PC-9 (cell line): Measurements from ENCODE around the gene IQSEC1. TPM values are rescaled to one million over a fixed set of nuclear protein-coding genes. Genes with fewer than 3 reads are reported as not detected.

Experiments used
- BruUV-seq: library from RNA; stranded (reverse); fragments of 400-500 nt; replicated peaks from 2 replicates; lab custom pipeline; 2021; lab: Mats Ljungman, UMichigan
- CTCF ChIA-PET: fragments of 300-600 bp; sonication (Branson Sonifier 250); formaldehyde crosslinking; loops from one replicate; lab custom pipeline; 2022; ENCODE audit warnings: antibody characterized with exemption; lab: Charles Lee
- POLR2A ChIA-PET: fragments of 300-600 bp; sonication (Branson Sonifier 250); formaldehyde crosslinking; loops from one replicate; lab custom pipeline; 2022; ENCODE audit warnings: antibody characterized with exemption; ENCODE audit not compliant: unreplicated experiment; lab: Charles Lee
- DNase-seq, 2 experiments: peaks; one replicate each; pipeline versions ENCODE4 v3.0.0 to v3.0.0-alpha.2; 2015 to 2022; ENCODE audit warnings: mixed read lengths in 1 of 2
- H2AFZ ChIP-seq: fragments of 200-600 bp; sonication (generic); 2 replicates; pipeline ENCODE4 v1.8.1; 2017; ENCODE audit warnings: antibody characterized with exemption
- H3F3A ChIP-seq: fragments of 200-600 bp; sonication (generic); 2 replicates; pipeline ENCODE4 v1.8.1; 2017; ENCODE audit warnings: antibody characterized with exemption, mild to moderate bottlenecking, low read depth; ENCODE audit not compliant: insufficient read depth
- H3K27ac ChIP-seq: fragments of 200-600 bp; sonication (generic); 2 replicates; pipeline ENCODE4 v1.6.1; 2016; ENCODE audit warnings: mixed run types
- H3K27me3 ChIP-seq: fragments of 200-600 bp; sonication (generic); 2 replicates; pipeline ENCODE4 v1.6.1; 2016; ENCODE audit warnings: low read depth, mixed run types; ENCODE audit not compliant: insufficient read depth
- H3K36me3 ChIP-seq: fragments of 200-600 bp; sonication (generic); 2 replicates; pipeline ENCODE4 v1.6.1; 2016; ENCODE audit warnings: low read depth, mixed run types
- H3K4me1 ChIP-seq: fragments of 200-600 bp; sonication (generic); replicated peaks from 2 replicates; pipeline ENCODE4 v1.6.1; 2016; ENCODE audit warnings: mixed run types; ENCODE audit not compliant: insufficient read depth
- H3K4me2 ChIP-seq: fragments of 200-600 bp; sonication (generic); 2 replicates; pipeline ENCODE4 v1.6.1; 2017; ENCODE audit warnings: mixed run types
- H3K4me3 ChIP-seq: fragments of 200-600 bp; sonication (generic); 2 replicates; pipeline ENCODE4 v1.6.1; 2016; ENCODE audit warnings: mixed run types
- H3K79me2 ChIP-seq: fragments of 200-600 bp; sonication (generic); 2 replicates; pipeline ENCODE4 v1.6.1; 2017; ENCODE audit warnings: low read depth, mixed run types
- H3K9me2 ChIP-seq: fragments of 200-600 bp; sonication (generic); 2 replicates; pipeline ENCODE4 v1.8.1; 2017; ENCODE audit warnings: mild to moderate bottlenecking; ENCODE audit not compliant: insufficient read depth
- H3K9me3 ChIP-seq: fragments of 200-600 bp; sonication (generic); 2 replicates; pipeline ENCODE4 v1.8.1; 2016; ENCODE audit warnings: low read depth; ENCODE audit not compliant: insufficient read depth
- H4K20me1 ChIP-seq: fragments of 200-600 bp; sonication (generic); 2 replicates; pipeline ENCODE4 v1.8.1; 2017; ENCODE audit not compliant: insufficient read depth
- EZH2 ChIP-seq: fragments of 200-600 bp; sonication (generic); IDR thresholded peaks from 2 replicates; pipeline ENCODE4 v1.8.0; 2017; ENCODE audit warnings: antibody characterized with exemption, low read depth
- intact Hi-C: fragments of 100-400 bp; cut with micrococcal nuclease; formaldehyde crosslinking; loops from one replicate; pipeline ENCODE4 v1.10.0; 2022; ENCODE audit not compliant: unreplicated experiment
- total RNA-seq: library from RNA; stranded (reverse); gene quantifications from 2 replicates; pipeline ENCODE4 v1.2.3, GENCODE V29; 2021
- TF ChIP-seq, protein P1 (sequence below): fragments of 200-600 bp; sonication (generic); conservative IDR thresholded peaks from 2 replicates; pipeline ENCODE4 v1.6.1; 2017; ENCODE audit warnings: mixed run types, antibody characterized with exemption, mild to moderate bottlenecking, moderate library complexity

Gene IQSEC1
- total RNA-seq, 1 experiment from 2014 or later, result 30.7 TPM

DNA sequence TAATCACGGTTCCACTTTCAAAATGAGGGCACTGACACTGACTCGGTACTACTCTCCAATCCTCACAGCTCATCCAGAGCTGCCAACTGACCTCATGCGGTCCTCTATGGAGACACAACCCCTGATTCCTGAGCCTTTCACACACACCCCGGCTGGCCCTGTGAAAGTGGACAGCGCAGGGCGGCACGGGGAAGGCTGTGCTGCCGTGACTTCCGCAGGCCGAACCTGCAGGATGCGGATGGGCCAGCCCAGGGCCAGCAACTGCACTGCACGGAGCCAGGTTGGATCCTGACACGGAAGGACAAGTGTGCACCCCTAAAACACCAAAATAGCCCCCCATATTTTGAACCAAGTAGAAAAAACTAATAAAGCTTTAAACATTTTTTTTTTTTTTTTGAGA lies 41.0 kb downstream of the IQSEC1 start:
- no peaks in the 10 kb centered on the region for H3K9me3 ChIP-seq
- H3K4me1 ChIP-seq, result no peaks in the 10 kb centered on the region
- DNase-seq, result no peak
- no peaks in the 10 kb centered on the region for H3K27me3 ChIP-seq
- H3F3A ChIP-seq, result no peaks in the 10 kb centered on the region
- H3K4me2 ChIP-seq, result no peak overlapping the region
- H3K4me3 ChIP-seq, result no peak overlapping the region
- POLR2A ChIA-PET, result no interaction called here
- intact Hi-C loops, result no loop called here
- no TSS peak for BruUV-seq
- no peak overlapping the region for H3K27ac ChIP-seq
- no peaks in the 10 kb centered on the region for H3K36me3 ChIP-seq
- H2AFZ ChIP-seq, result no peak overlapping the region
- CTCF ChIA-PET, result no interaction called here
- no peak for TF ChIP-seq EZH2
- TF ChIP-seq, protein P1, sequence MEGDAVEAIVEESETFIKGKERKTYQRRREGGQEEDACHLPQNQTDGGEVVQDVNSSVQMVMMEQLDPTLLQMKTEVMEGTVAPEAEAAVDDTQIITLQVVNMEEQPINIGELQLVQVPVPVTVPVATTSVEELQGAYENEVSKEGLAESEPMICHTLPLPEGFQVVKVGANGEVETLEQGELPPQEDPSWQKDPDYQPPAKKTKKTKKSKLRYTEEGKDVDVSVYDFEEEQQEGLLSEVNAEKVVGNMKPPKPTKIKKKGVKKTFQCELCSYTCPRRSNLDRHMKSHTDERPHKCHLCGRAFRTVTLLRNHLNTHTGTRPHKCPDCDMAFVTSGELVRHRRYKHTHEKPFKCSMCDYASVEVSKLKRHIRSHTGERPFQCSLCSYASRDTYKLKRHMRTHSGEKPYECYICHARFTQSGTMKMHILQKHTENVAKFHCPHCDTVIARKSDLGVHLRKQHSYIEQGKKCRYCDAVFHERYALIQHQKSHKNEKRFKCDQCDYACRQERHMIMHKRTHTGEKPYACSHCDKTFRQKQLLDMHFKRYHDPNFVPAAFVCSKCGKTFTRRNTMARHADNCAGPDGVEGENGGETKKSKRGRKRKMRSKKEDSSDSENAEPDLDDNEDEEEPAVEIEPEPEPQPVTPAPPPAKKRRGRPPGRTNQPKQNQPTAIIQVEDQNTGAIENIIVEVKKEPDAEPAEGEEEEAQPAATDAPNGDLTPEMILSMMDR, result no peak
- H4K20me1 ChIP-seq, result no peaks in the 10 kb centered on the region
- H3K79me2 ChIP-seq, result no peaks in the 10 kb centered on the region
- H3K9me2 ChIP-seq, result no peaks in the 10 kb centered on the region

DNA sequence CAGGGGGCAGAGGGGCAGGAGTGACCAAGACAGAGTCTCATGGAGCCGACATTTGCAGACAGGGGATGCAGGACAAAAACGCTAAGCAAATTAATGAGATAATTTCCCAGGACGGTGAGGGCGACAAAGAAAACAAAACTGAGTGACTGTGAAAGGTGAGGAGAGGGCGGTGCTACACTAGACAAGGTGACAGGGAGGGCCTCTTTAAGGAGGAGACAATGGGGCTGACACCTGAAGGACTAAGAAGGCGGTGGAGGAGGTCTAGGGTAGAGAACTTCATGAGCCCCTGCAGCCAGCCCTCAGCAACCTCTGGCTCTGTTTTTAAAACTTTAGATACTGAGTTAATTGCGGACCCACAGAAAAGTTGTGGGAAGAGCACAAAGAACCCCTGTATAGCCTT lies 41.6 kb downstream of the IQSEC1 start:
- intact Hi-C loops, result no loop called here
- no peak overlapping the region for H2AFZ ChIP-seq
- DNase-seq, result no peak
- no peaks in the 10 kb centered on the region for H3F3A ChIP-seq
- no peak overlapping the region for H3K27ac ChIP-seq
- H3K4me1 ChIP-seq, result no peaks in the 10 kb centered on the region
- no TSS peak for BruUV-seq
- no peak overlapping the region for H3K4me2 ChIP-seq
- H3K27me3 ChIP-seq, result no peaks in the 10 kb centered on the region
- H4K20me1 ChIP-seq, result no peaks in the 10 kb centered on the region
- H3K79me2 ChIP-seq, result no peaks in the 10 kb centered on the region
- no peaks in the 10 kb centered on the region for H3K36me3 ChIP-seq
- no peaks in the 10 kb centered on the region for H3K9me3 ChIP-seq
- H3K9me2 ChIP-seq, result no peaks in the 10 kb centered on the region
- CTCF ChIA-PET, result no interaction called here
- TF ChIP-seq EZH2, result no peak
- TF ChIP-seq, protein P1, result no peak
- no peak overlapping the region for H3K4me3 ChIP-seq
- POLR2A ChIA-PET, result no interaction called here

DNA sequence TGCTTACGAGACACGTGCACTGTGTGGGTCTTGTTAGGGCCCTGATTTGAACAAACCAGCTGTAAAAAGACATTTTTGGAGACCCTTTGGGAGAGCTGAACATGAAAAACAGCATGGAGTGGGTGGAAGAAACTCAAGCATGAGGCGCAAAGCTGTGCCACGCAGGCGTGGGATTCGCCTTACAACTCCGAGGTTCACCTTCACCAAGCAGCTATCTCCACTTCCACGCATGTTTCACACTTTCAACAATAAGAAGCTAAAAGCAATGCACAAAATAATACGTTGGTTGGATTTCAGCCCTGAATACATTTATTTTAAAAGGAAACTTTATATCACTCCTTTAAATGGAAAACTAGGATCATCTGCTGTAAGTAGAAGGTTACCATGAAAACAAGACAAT lies 42.5 kb downstream of the IQSEC1 start:
- Histone ChIP-seq H3K27ac (no peak overlapping the region), H3K4me1 (peaks cover 2% of the 10 kb centered on the region), H3K9me2 (no peaks in the 10 kb centered on the region), H3K4me3 (no peak overlapping the region), H3K79me2 (no peaks in the 10 kb centered on the region), H3K4me2 (no peak overlapping the region), H4K20me1 (no peaks in the 10 kb centered on the region), H3K27me3 (no peaks in the 10 kb centered on the region), H2AFZ (no peak overlapping the region), H3K36me3 (no peaks in the 10 kb centered on the region), H3F3A (no peaks in the 10 kb centered on the region), H3K9me3 (no peaks in the 10 kb centered on the region)
- POLR2A ChIA-PET, result no interaction called here
- DNase-seq, result no peak
- CTCF ChIA-PET, result no interaction called here
- TF ChIP-seq EZH2, result no peak
- TF ChIP-seq, protein P1, result no peak
- no TSS peak for BruUV-seq
- intact Hi-C loops, result no loop called here
